ENCODE results near the gene GNE. TPM values are rescaled to one million over a fixed set of nuclear protein-coding genes. Genes with fewer than 3 reads are reported as not detected.

Gene GNE
- total RNA-seq, 2 donors from 2014 or later = 150 to 190 TPM

DNA sequence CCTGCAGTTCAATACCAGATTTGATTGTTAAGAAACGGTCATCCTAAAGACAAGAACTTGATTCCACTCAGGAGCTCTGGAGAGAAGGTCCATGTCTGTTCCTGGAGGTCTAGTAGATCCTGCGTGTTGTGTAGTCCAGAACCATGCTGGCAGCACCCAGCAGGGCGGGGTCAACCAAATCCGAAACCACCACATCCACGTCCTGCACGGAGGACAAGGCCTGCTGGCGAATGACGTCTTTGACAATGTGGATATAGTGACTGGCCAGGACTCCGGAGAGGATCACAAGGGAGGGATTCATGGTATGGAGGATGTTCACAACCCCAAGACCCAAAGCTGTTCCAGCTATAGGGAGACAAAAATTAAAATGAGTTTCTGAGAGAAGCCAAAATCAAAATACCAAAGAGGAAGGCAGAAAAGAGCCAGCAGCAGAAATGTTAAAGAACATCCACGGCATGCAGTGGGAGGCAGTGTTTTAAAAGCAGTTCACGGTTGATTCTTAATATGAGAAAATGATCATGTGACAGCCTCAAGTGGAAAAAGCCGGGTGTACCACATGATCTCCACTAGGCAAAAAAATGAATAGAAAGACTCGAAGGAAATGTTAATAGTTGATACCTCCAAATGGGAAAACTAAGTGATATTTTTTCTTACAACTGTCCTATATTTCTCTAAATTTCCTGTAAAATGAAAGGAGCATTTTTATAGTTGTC, 40.8 kb downstream of the GNE start:
- intact Hi-C loops (cut with DNase I) = no loop called here
- no peaks in the 10 kb centered on the region for H3K27me3 ChIP-seq
- no peak overlapping the region for H3K9ac ChIP-seq (ENCODE audit: low read depth in 2 of 2, low read length in 2 of 2)
- DNase-seq = no peak
- no peaks in the 10 kb centered on the region for H3K4me1 ChIP-seq
- no peaks in the 10 kb centered on the region for H3K9me3 ChIP-seq
- TF ChIP-seq, protein P1, sequence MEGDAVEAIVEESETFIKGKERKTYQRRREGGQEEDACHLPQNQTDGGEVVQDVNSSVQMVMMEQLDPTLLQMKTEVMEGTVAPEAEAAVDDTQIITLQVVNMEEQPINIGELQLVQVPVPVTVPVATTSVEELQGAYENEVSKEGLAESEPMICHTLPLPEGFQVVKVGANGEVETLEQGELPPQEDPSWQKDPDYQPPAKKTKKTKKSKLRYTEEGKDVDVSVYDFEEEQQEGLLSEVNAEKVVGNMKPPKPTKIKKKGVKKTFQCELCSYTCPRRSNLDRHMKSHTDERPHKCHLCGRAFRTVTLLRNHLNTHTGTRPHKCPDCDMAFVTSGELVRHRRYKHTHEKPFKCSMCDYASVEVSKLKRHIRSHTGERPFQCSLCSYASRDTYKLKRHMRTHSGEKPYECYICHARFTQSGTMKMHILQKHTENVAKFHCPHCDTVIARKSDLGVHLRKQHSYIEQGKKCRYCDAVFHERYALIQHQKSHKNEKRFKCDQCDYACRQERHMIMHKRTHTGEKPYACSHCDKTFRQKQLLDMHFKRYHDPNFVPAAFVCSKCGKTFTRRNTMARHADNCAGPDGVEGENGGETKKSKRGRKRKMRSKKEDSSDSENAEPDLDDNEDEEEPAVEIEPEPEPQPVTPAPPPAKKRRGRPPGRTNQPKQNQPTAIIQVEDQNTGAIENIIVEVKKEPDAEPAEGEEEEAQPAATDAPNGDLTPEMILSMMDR (IDR thresholded peaks at IDR 0.05) = no peak
- H3K36me3 ChIP-seq = peaks cover 30% of the 10 kb centered on the region
- H3K27ac ChIP-seq = no peak overlapping the region
- H3K4me3 ChIP-seq = no peak overlapping the region

DNA sequence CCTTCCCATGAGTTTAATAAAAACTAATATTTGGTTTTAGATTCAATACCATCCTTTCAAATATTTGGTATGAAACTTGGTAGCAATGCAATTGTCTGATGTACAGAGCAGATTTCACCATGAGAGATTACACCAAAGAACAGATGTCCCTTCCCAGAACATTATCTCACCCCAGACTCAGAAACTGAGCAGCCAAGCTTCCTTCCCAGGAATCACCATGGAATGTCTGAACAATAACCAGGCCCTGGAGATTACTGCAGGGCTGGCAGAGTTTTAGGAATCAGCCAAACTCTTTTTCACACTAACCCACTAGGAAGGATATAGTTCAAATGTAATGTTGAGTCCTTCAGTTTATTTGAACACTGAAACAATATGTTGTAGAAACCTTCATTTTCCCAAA, 43.7 kb downstream of the GNE start:
- Histone ChIP-seq H3K9me3 (no peaks in the 10 kb centered on the region), H3K27me3 (no peaks in the 10 kb centered on the region), H3K27ac (no peak overlapping the region), H3K36me3 (peaks cover 18% of the 10 kb centered on the region), H3K4me3 (no peak overlapping the region), H3K9ac (ENCODE audit: low read depth in 2 of 2, low read length in 2 of 2) (no peak overlapping the region), H3K4me1 (no peaks in the 10 kb centered on the region)
- intact Hi-C loops (cut with DNase I) = no loop called here
- no peak for DNase-seq
- TF ChIP-seq, protein P1 (IDR thresholded peaks at IDR 0.05) = no peak

DNA sequence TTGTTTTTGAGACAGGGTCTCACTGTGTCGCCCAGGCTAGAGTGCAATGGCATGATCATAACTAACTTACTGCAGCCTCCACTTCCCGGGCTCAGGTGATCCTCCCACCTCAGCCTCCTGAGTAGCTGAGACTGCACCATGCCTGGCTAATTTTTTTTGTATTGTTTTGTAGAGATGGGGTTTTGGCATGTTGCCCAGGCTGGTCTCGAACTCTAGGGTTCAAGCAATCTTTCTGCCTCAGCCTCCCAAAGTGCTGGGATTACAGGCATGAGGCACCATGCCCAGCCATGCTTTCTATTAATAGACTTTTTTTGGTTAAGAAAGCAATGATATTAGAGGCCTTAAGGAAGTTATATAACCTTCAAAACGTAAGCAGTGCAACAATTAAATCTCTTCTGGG, 44.3 kb downstream of the GNE start:
- Histone ChIP-seq H3K27ac (no peak overlapping the region), H3K9me3 (no peaks in the 10 kb centered on the region), H3K9ac (ENCODE audit: low read depth in 2 of 2, low read length in 2 of 2) (no peak overlapping the region), H3K27me3 (no peaks in the 10 kb centered on the region), H3K36me3 (peaks cover 18% of the 10 kb centered on the region), H3K4me3 (no peak overlapping the region), H3K4me1 (no peaks in the 10 kb centered on the region)
- no peak for DNase-seq
- TF ChIP-seq, protein P1 (IDR thresholded peaks at IDR 0.05) = no peak
- intact Hi-C loops (cut with DNase I) = no loop called here

DNA sequence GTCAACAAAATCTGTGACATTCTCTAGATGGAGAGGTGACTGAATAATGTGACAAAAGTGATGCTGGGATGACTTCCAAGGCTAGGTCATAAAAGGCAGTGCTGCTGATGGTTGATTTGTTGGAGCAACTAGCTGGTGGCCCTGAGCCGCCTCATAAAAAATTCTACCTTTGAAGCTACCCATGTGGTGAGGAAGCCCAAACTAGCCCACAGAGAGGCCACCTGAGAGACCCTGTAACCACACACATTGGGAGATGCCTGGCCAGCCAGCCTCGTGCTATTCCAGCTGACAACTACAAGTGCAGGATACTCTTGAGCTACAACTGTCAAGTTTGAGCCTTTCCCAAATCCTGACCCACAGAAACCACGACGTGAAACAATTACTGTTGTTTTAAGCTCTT, 44.9 kb downstream of the GNE start:
- H3K27ac ChIP-seq = no peak overlapping the region
- peaks cover 14% of the 10 kb centered on the region for H3K36me3 ChIP-seq
- intact Hi-C loops (cut with DNase I) = no loop called here
- DNase-seq = no peak
- H3K4me1 ChIP-seq = no peaks in the 10 kb centered on the region
- no peak overlapping the region for H3K4me3 ChIP-seq
- TF ChIP-seq, protein P1 (IDR thresholded peaks at IDR 0.05) = no peak
- no peaks in the 10 kb centered on the region for H3K27me3 ChIP-seq
- H3K9ac ChIP-seq (ENCODE audit: low read depth in 2 of 2, low read length in 2 of 2) = no peak overlapping the region
- no peaks in the 10 kb centered on the region for H3K9me3 ChIP-seq

DNA sequence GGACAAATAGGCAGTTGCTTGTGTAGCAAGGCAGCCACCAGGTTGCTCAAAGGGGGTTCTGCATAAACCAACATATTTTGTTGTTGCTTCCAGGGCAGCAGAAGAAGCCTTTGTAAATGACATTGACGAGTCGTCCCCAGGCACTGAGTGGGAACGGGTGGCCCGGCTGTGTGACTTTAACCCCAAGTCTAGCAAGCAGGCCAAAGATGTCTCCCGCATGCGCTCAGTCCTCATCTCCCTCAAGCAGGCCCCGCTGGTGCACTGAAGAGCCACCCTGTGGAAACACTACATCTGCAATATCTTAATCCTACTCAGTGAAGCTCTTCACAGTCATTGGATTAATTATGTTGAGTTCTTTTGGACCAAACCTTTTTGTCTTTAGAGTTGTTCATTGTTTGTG, 46.7 kb downstream of the GNE start:
- Histone ChIP-seq H3K4me1 (no peaks in the 10 kb centered on the region), H3K27me3 (no peaks in the 10 kb centered on the region), H3K9me3 (no peaks in the 10 kb centered on the region), H3K36me3 (peaks cover 4% of the 10 kb centered on the region), H3K4me3 (no peak overlapping the region), H3K27ac (no peak overlapping the region), H3K9ac (ENCODE audit: low read depth in 2 of 2, low read length in 2 of 2) (no peak overlapping the region)
- no peak for DNase-seq
- intact Hi-C loops (cut with DNase I) = no loop called here
- TF ChIP-seq, protein P1 (IDR thresholded peaks at IDR 0.05) = no peak

Data from colonic mucosa (tissue), 4 donors.